ENCODE results near the gene CASP2.

CASP2 gene

GRCh38 chr7:143343596-143343995 is 55.4 kb downstream of the CASP2 start:
- DNase-seq = no peak

GRCh38 chr7:143345428-143345900 is 57.3 kb downstream of the CASP2 start:
- peak; percentile 62 for DNase-seq

GRCh38 chr7:143346018-143346417 is 57.9 kb downstream of the CASP2 start:
- no peak for DNase-seq

- DNase-seq = no peak
These were observed 59.8 kb downstream of the CASP2 start for GRCh38 chr7:143347950-143348349.

- DNase-seq = no peak
These were observed 62.9 kb downstream of the CASP2 start for GRCh38 chr7:143351060-143351459.

GRCh38 chr7:143351574-143351973 is 63.4 kb downstream of the CASP2 start:
- DNase-seq = no peak

- DNase-seq = no peak
These were observed 64.4 kb downstream of the CASP2 start for GRCh38 chr7:143352531-143353002.

- no peak for DNase-seq
These were observed 66.2 kb downstream of the CASP2 start for GRCh38 chr7:143354376-143354775.

GRCh38 chr7:143354965-143355364 is 66.8 kb downstream of the CASP2 start:
- DNase-seq = no peak

GRCh38 chr7:143355450-143356385 is 67.6 kb downstream of the CASP2 start:
- DNase-seq = no peak

- no peak for DNase-seq
These were observed 68.4 kb downstream of the CASP2 start for GRCh38 chr7:143356414-143357050.

Measured in activated CD4-positive, alpha-beta T cell treated with anti-CD3 and anti-CD28 coated beads, Interleukin-2, amount 50 U/mL, for 1 hour (primary cell).